ENCODE results near the gene ARMC2.
A peak's percentile ranks its signal among the peaks of the same experiment; 100 is the strongest.

The ARMC2 gene

DNA sequence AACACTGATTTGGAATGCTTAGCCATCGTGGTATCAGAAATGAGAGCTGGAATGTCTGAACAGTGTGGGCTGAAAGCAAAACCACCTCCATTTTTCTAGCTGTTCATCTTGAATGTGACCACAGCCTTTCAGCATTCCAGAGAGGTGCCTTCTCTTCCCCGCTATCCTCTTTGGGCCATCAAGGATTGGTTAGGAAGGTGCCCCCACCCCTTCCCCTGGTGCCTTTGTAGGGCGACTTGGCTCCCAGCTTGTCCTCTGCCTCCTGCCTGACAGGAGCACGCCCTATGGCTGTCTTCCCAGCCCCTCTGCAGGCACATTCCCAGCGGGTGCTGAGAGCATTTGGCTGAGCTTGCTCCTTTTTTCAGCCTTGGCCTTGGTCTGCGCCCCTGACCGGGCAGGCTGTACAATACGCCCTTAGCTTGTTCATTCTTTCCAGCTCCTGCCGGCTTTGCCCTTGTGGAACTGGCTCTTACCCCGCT is 97.5 kb downstream of the ARMC2 start:
- no peak for DNase-seq (ENCODE audit: low read depth)
- TF ChIP-seq MYC (IDR thresholded peaks at IDR 0.05; ENCODE audit: low read depth, low read length) (no peak), POLR2A (IDR thresholded peaks at IDR 0.05; ENCODE audit: extremely low read depth, insufficient read length) (no peak)
- TF ChIP-seq, protein P1, sequence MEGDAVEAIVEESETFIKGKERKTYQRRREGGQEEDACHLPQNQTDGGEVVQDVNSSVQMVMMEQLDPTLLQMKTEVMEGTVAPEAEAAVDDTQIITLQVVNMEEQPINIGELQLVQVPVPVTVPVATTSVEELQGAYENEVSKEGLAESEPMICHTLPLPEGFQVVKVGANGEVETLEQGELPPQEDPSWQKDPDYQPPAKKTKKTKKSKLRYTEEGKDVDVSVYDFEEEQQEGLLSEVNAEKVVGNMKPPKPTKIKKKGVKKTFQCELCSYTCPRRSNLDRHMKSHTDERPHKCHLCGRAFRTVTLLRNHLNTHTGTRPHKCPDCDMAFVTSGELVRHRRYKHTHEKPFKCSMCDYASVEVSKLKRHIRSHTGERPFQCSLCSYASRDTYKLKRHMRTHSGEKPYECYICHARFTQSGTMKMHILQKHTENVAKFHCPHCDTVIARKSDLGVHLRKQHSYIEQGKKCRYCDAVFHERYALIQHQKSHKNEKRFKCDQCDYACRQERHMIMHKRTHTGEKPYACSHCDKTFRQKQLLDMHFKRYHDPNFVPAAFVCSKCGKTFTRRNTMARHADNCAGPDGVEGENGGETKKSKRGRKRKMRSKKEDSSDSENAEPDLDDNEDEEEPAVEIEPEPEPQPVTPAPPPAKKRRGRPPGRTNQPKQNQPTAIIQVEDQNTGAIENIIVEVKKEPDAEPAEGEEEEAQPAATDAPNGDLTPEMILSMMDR (IDR thresholded peaks at IDR 0.05; ENCODE audit: low read depth, low read length): no peak
- TF ChIP-seq, protein P2, sequence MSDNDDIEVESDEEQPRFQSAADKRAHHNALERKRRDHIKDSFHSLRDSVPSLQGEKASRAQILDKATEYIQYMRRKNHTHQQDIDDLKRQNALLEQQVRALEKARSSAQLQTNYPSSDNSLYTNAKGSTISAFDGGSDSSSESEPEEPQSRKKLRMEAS (IDR thresholded peaks at IDR 0.05; ENCODE audit: low read depth, low read length): no peak
- H3K4me3 ChIP-seq (ENCODE audit: low read depth, low read length): no peak overlapping the region

DNA sequence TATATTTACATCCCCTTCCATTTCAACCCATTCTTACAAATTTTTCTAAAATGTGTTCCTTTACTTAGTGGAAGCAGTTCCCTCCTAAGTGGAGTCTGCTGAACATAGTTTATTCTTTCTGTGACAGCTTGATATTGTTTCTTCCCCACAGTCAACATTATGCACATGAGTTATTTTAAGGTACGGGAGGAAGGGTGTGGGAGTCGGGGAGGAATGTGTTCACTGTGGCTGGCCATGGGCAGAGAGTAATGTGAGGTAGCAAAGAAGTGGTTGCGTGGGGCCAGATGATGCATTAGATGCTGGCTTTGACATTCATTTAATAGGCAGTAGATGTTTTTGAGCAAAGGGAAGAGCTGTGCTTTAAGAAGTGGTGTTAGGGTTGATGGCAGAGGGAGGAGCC is 98.5 kb downstream of the ARMC2 start:
- TF ChIP-seq POLR2A (IDR thresholded peaks at IDR 0.05; ENCODE audit: extremely low read depth, insufficient read length) (no peak), MYC (IDR thresholded peaks at IDR 0.05; ENCODE audit: low read depth, low read length) (no peak)
- TF ChIP-seq, protein P1 (IDR thresholded peaks at IDR 0.05; ENCODE audit: low read depth, low read length): no peak

DNA sequence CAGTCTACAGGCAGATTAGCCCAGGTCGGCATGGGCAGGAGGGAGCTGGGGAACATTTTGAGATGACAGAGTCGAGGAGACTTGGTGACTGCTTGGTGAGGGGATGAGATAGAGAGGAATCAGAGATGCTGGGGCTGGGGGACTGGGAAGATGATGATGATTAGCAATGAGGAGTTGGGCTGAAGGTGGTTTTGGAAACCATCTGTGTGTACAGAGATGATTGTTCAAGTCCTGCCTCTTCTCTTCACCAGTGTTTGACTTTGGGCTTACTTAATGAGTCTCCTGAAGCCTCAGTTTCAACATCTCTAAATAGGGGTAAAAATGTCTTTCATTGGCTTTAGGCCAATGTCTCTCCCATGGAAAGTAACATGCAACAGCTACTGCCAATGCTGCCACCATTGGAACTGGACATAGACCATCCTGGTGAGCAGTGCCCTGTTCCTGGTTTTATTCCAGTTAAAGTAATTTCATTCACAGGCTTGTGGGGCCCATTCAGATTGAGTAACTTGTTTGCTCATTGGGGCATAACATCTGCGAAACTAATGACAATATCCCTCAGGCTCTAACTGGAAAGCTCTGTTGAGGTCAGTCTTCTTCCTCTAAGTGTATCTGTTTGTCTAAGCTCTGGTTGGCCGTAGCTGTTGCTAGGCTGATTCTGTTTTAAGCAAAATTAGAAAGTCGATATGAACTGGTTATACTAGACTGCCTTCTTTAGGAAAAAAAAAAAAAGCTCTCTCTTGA is 99.1 kb downstream of the ARMC2 start:
- peak; percentile 16 for DNase-seq (ENCODE audit: low read depth)
- no peak overlapping the region for H3K4me3 ChIP-seq (ENCODE audit: low read depth, low read length)
- no peak for TF ChIP-seq MYC (IDR thresholded peaks at IDR 0.05; ENCODE audit: low read depth, low read length)
- TF ChIP-seq, protein P1 (IDR thresholded peaks at IDR 0.05; ENCODE audit: low read depth, low read length): no peak
- TF ChIP-seq, protein P2 (IDR thresholded peaks at IDR 0.05; ENCODE audit: low read depth, low read length): no peak
- TF ChIP-seq POLR2A (IDR thresholded peaks at IDR 0.05; ENCODE audit: extremely low read depth, insufficient read length): no peak

More for the DNA sequence above, 98.5 kb downstream of the ARMC2 start:
- peak; percentile 16 for DNase-seq (ENCODE audit: low read depth)
- no peak overlapping the region for H3K4me3 ChIP-seq (ENCODE audit: low read depth, low read length)

DNA sequence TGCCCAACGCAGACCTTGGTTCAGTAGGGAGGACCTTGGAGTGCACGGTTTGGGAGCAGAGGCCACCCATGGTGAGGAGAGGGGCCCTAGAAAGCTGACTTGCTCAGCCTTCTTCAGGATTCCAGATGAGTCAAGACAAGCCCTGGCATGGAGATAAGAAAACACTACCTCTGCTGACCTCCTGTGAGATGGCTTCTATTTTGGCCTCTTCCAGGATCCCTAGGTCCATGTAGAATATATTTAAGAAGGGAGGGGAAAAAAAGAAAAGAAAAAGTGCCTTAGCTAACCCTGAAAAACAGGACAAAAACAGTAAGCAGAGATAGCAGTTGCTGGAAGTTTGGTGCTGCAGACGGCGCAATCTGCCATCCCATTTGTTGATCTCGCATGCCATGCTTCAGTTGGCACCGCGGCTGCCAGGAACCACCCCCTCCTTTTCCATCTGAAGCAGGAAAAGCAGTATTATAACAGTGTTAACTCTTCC is 100.0 kb downstream of the ARMC2 start:
- no peak for DNase-seq (ENCODE audit: low read depth)
- no peak overlapping the region for H3K4me3 ChIP-seq (ENCODE audit: low read depth, low read length)
- no peak for TF ChIP-seq MYC (IDR thresholded peaks at IDR 0.05; ENCODE audit: low read depth, low read length)
- TF ChIP-seq, protein P1 (IDR thresholded peaks at IDR 0.05; ENCODE audit: low read depth, low read length): no peak

DNA sequence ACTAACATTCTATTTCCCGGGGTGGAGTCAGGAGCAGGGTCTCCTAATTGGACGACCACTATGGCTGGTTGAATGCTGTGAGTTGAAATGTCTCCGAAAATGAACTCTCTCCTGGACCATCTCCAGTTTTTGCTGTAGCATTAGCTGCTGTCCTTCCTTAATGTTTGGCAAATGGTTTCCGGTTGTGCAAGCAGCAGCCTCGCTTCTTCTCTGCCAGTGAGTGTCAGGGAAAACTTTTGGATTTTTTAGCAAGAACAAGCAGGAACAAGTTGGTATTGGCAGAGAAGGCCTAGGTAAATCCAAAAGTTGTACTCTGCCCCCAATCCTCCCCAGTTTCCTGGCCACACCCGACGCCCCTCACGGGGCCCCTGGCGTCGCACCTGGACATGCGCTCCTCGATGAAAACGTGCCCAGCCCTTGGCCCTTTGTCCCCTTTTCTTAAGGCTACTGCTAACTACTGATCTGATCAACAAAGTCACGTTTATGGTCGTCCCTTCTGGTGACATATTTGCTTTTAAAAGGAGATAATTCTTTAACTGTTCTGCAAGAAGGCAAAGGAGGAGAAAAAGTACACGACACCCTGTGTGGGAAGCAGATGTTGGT is 103.2 kb downstream of the ARMC2 start:
- no peak overlapping the region for H3K4me3 ChIP-seq (ENCODE audit: low read depth, low read length)
- TF ChIP-seq MYC (IDR thresholded peaks at IDR 0.05; ENCODE audit: low read depth, low read length): no peak
- TF ChIP-seq, protein P2 (IDR thresholded peaks at IDR 0.05; ENCODE audit: low read depth, low read length): no peak
- TF ChIP-seq, protein P1 (IDR thresholded peaks at IDR 0.05; ENCODE audit: low read depth, low read length): no peak
- no peak for TF ChIP-seq POLR2A (IDR thresholded peaks at IDR 0.05; ENCODE audit: extremely low read depth, insufficient read length)
- no peak for DNase-seq (ENCODE audit: low read depth)
